ENCODE data around the gene SRSF7. TPM values are rescaled to one million over a fixed set of nuclear protein-coding genes. Genes with fewer than 3 reads are reported as not detected.

The SRSF7 gene
- total RNA-seq, 3 donors from 2014 or later, result 82.6 to 135 (median 116) TPM

GRCh38 chr2:38713338-38713737 is 37.8 kb downstream of the SRSF7 start:
- intact Hi-C loops (cut with DNase I; ENCODE audit: low total_unique reads), result no loop called here
- Histone ChIP-seq H3K27me3 (no peaks in the 10 kb centered on the region), H3K4me3 (no peak overlapping the region), H3K4me1 (no peaks in the 10 kb centered on the region), H3K27ac (no peak overlapping the region), H3K36me3 (no peaks in the 10 kb centered on the region), H3K9me3 (no peaks in the 10 kb centered on the region)
- DNase-seq (ENCODE audit: low spot score in 2 of 2), result no peak
- no peak for TF ChIP-seq POLR2AphosphoS5 (IDR thresholded peaks at IDR 0.05)
- no peak for TF ChIP-seq CTCF (IDR thresholded peaks at IDR 0.05)
- TF ChIP-seq POLR2A (IDR thresholded peaks at IDR 0.05), result no peak

- H3K4me3 ChIP-seq, result no peak overlapping the region
- DNase-seq (ENCODE audit: low spot score in 2 of 2), result no peak
Measured at GRCh38 chr2:38712871-38713270, 38.3 kb downstream of the SRSF7 start.

DNA sequence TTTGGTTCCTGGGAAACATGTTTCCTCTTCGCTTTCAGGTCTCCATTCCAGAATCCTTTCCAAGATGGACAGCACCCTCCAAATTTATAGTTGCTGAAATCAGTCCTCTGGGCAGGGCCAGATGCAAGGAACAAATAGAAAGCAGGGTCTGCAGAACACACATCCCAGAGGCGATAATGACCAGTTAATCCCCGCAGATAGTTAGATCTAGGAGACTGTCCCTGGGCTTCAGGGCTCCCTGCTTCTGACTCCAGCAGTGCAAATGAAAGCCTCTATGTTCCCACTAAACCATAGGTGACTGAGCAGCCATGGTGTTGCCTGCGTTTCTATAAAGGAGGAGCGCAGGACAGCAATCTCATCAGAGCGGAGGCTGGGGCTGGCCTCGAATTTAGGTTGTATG is 38.7 kb downstream of the SRSF7 start:
- Histone ChIP-seq H3K4me1 (no peaks in the 10 kb centered on the region), H3K27ac (no peak overlapping the region), H3K9me3 (no peaks in the 10 kb centered on the region), H3K36me3 (no peaks in the 10 kb centered on the region), H3K27me3 (no peaks in the 10 kb centered on the region), H3K4me3 (no peak overlapping the region)
- TF ChIP-seq CTCF (IDR thresholded peaks at IDR 0.05) (no peak), POLR2AphosphoS5 (IDR thresholded peaks at IDR 0.05) (no peak), POLR2A (IDR thresholded peaks at IDR 0.05) (no peak)
- no peak for DNase-seq (ENCODE audit: low spot score in 2 of 2)
- intact Hi-C loops (cut with DNase I; ENCODE audit: low total_unique reads), result no loop called here

More at GRCh38 chr2:38712871-38713270, 38.3 kb downstream of the SRSF7 start:
- Histone ChIP-seq H3K9me3 (no peaks in the 10 kb centered on the region), H3K27ac (no peak overlapping the region), H3K36me3 (no peaks in the 10 kb centered on the region), H3K4me1 (no peaks in the 10 kb centered on the region), H3K27me3 (no peaks in the 10 kb centered on the region)
- no peak for TF ChIP-seq POLR2A (IDR thresholded peaks at IDR 0.05)
- no peak for TF ChIP-seq POLR2AphosphoS5 (IDR thresholded peaks at IDR 0.05)
- TF ChIP-seq CTCF (IDR thresholded peaks at IDR 0.05), result no peak
- intact Hi-C loops (cut with DNase I; ENCODE audit: low total_unique reads), result no loop called here

DNA sequence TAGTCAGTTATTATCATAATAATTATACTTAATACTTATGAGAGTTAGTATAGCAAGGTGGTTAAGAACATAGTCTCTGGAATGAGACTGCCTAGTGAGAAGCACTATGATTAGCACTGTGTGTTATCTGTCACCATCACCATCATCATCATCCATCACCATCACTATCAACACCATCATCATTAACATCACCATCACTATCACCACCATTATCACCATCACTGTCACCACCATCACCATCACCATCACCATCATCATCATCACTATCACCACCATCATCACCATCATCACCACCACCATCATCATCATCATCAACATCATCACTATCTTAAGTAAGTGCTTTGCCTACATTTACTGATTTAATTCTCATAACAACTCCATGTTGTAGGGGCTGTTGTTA is 39.6 kb downstream of the SRSF7 start:
- Histone ChIP-seq H3K27ac (no peak overlapping the region), H3K4me3 (no peak overlapping the region), H3K36me3 (no peaks in the 10 kb centered on the region), H3K27me3 (no peaks in the 10 kb centered on the region), H3K9me3 (no peaks in the 10 kb centered on the region), H3K4me1 (no peaks in the 10 kb centered on the region)
- TF ChIP-seq POLR2A (IDR thresholded peaks at IDR 0.05), result no peak
- no peak for TF ChIP-seq CTCF (IDR thresholded peaks at IDR 0.05)
- no peak for TF ChIP-seq POLR2AphosphoS5 (IDR thresholded peaks at IDR 0.05)
- DNase-seq (ENCODE audit: low spot score in 2 of 2), result no peak
- intact Hi-C loops (cut with DNase I; ENCODE audit: low total_unique reads), result no loop called here

DNA sequence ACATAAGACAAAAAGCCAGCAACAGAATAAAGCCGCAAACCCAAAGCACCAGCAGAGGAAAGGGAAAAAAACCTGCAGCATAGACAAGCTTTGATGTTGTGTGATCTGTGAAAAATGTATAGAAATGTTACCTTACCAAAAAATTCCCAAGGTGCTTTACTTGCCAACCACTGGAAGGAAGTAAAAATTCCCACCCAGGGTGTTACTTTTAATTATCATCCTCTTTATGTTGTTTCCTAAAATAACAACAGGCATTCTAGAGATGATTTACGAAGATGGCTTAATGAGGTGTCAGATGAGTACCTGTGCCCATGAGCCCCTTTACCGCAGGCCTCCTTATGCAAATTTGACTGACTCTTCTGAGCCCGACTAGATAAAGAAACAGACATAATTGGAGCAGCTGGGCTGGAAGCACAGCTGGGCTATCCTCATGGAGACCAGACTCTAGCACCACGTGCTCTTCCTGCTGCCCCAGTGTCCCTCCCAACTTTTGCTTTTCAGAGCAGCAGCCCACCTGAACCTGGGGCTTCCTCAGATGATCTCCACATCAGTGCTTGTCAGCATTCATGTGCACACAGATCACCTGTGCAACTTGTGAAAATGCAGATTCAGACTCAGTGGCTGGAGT is 41.5 kb downstream of the SRSF7 start:
- no peak overlapping the region for H3K27ac ChIP-seq
- H3K36me3 ChIP-seq, result no peaks in the 10 kb centered on the region
- intact Hi-C loops (cut with DNase I; ENCODE audit: low total_unique reads), result no loop called here
- no peak overlapping the region for H3K4me3 ChIP-seq
- TF ChIP-seq POLR2A (IDR thresholded peaks at IDR 0.05), result no peak
- TF ChIP-seq CTCF (IDR thresholded peaks at IDR 0.05), result no peak
- TF ChIP-seq POLR2AphosphoS5 (IDR thresholded peaks at IDR 0.05), result no peak
- H3K4me1 ChIP-seq, result no peaks in the 10 kb centered on the region
- no peaks in the 10 kb centered on the region for H3K9me3 ChIP-seq
- no peak for DNase-seq (ENCODE audit: low spot score in 2 of 2)
- no peaks in the 10 kb centered on the region for H3K27me3 ChIP-seq
